Natural killer cell (primary cell): Measurements from ENCODE around the gene BUD31. TPM values are rescaled to one million over a fixed set of nuclear protein-coding genes. Genes with fewer than 3 reads are reported as not detected.

Experiments
- ATAC-seq, 3 donors: fragments of 150-1000 bp in 2 of 3; fragments of 200-7000 bp in 1 of 3; cut with Tn5 transposase; 1 replicate in 1 of 3; 2 replicates in 2 of 3; pipeline ENCODE4 v1.10.0; 2021; ENCODE audit warnings: mild to moderate bottlenecking in 2 of 3, moderate library complexity in 2 of 3
- DNase-seq, 2 donors: peaks; one replicate each; pipeline versions ENCODE4 v3.0.0 to v3.0.0-alpha.2; 2013 to 2021; ENCODE audit warnings: mixed read lengths in 1 of 2
- H3K27ac ChIP-seq: one replicate; pipeline ENCODE4 v1.5.1; 2013; ENCODE audit warnings: mild to moderate bottlenecking, low read length
- H3K27me3 ChIP-seq: one replicate; pipeline ENCODE4 v1.6.1; 2013; ENCODE audit warnings: low read length; ENCODE audit not compliant: control insufficient read depth, insufficient read depth
- H3K36me3 ChIP-seq: one replicate; pipeline ENCODE4 v1.6.1; 2013; ENCODE audit warnings: low read length; ENCODE audit not compliant: control insufficient read depth, insufficient read depth
- H3K4me1 ChIP-seq: one replicate; pipeline ENCODE4 v1.6.1; 2013; ENCODE audit warnings: low read length; ENCODE audit not compliant: control insufficient read depth, insufficient read depth
- H3K4me3 ChIP-seq: one replicate; pipeline ENCODE4 v1.5.1; 2013; ENCODE audit warnings: low read length
- H3K9me3 ChIP-seq: one replicate; pipeline ENCODE4 v1.6.1; 2013; ENCODE audit warnings: low read length; ENCODE audit not compliant: control insufficient read depth, insufficient read depth
- H3K27ac Mint-ChIP-seq, 2 donors: one replicate each; pipeline ENCODE4 v1.8.0; 2022; ENCODE audit warnings: mild to moderate bottlenecking in 2 of 2, mixed read lengths in 2 of 2, moderate library complexity in 1 of 2
- H3K27me3 Mint-ChIP-seq, 2 donors: one replicate each; pipeline ENCODE4 v1.8.0; 2022; ENCODE audit warnings: low read depth in 2 of 2, mixed read lengths in 2 of 2
- H3K36me3 Mint-ChIP-seq: one replicate; pipeline ENCODE4 v1.8.0; 2022; ENCODE audit warnings: mixed read lengths
- H3K4me1 Mint-ChIP-seq, 2 donors: one replicate each; pipeline ENCODE4 v1.8.0; 2022; ENCODE audit warnings: mixed read lengths in 2 of 2
- H3K4me3 Mint-ChIP-seq: one replicate; pipeline ENCODE4 v1.8.0; 2022; ENCODE audit warnings: mild to moderate bottlenecking, moderate library complexity, mixed read lengths
- H3K9me3 Mint-ChIP-seq, 2 donors: one replicate each; pipeline ENCODE4 v1.8.0; 2022; ENCODE audit warnings: mixed read lengths in 2 of 2
- CTCF ChIP-seq: fragments of 200-600 bp; IDR thresholded peaks from one replicate; pipeline ENCODE4 v1.8.0; 2022; ENCODE audit warnings: antibody characterized with exemption
- WGBS: methylation state at CpG from one replicate; pipeline ENCODE4 v1.1.7; 2013; ENCODE audit warnings: missing lambda C conversion rate; ENCODE audit not compliant: insufficient coverage; 5-methylcytosine and 5-hydroxymethylcytosine counted together
- intact Hi-C: fragments of 100-400 bp; cut with micrococcal nuclease; formaldehyde crosslinking; loops from one replicate; pipeline ENCODE4 v1.14.2; 2022
- total RNA-seq, 4 donors: library from RNA; stranded (reverse); fragments of 120-200 nt in 1 of 4; gene quantifications; one replicate each; pipeline versions ENCODE4 v1.2.3 to v1.2.4, GENCODE V29; 2013 to 2022

Gene BUD31
- total RNA-seq, 3 donors from 2014 or later (not counting 1 experiment from before 2014, with no cell fraction given), result 145 to 190 (median 187) TPM

GRCh38 chr7:99459087-99459486, 50.3 kb downstream of the BUD31 start:
- Mint-ChIP-seq H3K36me3 (no peaks in the 10 kb centered on the region), H3K9me3 (no peaks in the 10 kb centered on the region), H3K4me3 (no peak overlapping the region), H3K27me3 (no peaks in the 10 kb centered on the region), H3K27ac (peak overlapping the region in 1 of 2 donors; percentile 29), H3K4me1 (peaks cover 22 to 27% of the 10 kb centered on the region in 2 donors)
- TF ChIP-seq CTCF, result no peak
- Histone ChIP-seq H3K4me3 (no peak overlapping the region), H3K4me1 (no peaks in the 10 kb centered on the region), H3K27ac (no peak overlapping the region), H3K27me3 (no peaks in the 10 kb centered on the region), H3K9me3 (no peaks in the 10 kb centered on the region), H3K36me3 (peaks cover 43% of the 10 kb centered on the region)
- peak in 2 of 3 donors; percentile 47 to 70 for ATAC-seq
- peak in 1 of 2 donors; percentile 49 for DNase-seq
- WGBS, result 92% methylated on average over 8 of the region's 8 CpGs
- intact Hi-C loops, result loop anchor here (5.0 kb wide), 1 partner anchor 42 kb away; no protein-coding TSS in a partner anchor

- no peak for TF ChIP-seq CTCF
- intact Hi-C loops, result no loop called here
- Mint-ChIP-seq H3K27ac (peak overlapping the region in 1 of 2 donors; percentile 15), H3K4me1 (peaks cover 29 to 34% of the 10 kb centered on the region in 2 donors), H3K36me3 (no peaks in the 10 kb centered on the region), H3K27me3 (no peaks in the 10 kb centered on the region), H3K4me3 (no peak overlapping the region), H3K9me3 (no peaks in the 10 kb centered on the region)
- H3K4me3 ChIP-seq, result no peak overlapping the region
- DNase-seq, result no peak
- no peak for ATAC-seq
- H3K36me3 ChIP-seq, result peaks cover 38% of the 10 kb centered on the region
- H3K27ac ChIP-seq, result no peak overlapping the region
- 95% methylated on average over 11 of the region's 11 CpGs for WGBS
- no peaks in the 10 kb centered on the region for H3K27me3 ChIP-seq
- H3K4me1 ChIP-seq, result peaks cover 12% of the 10 kb centered on the region
- no peaks in the 10 kb centered on the region for H3K9me3 ChIP-seq
Measured at GRCh38 chr7:99460651-99461050, 51.9 kb downstream of the BUD31 start.

- 90% methylated on average over 2 of the region's 2 CpGs for WGBS
- no peak for DNase-seq
- no peak overlapping the region for H3K4me3 Mint-ChIP-seq
- H3K36me3 Mint-ChIP-seq, result no peaks in the 10 kb centered on the region
- no peak overlapping the region for H3K27ac Mint-ChIP-seq
- peaks cover 34 to 40% of the 10 kb centered on the region in 2 donors for H3K4me1 Mint-ChIP-seq
- no peaks in the 10 kb centered on the region for H3K27me3 Mint-ChIP-seq
- peaks cover 38% of the 10 kb centered on the region for H3K36me3 ChIP-seq
- TF ChIP-seq CTCF, result no peak
- no peaks in the 10 kb centered on the region for H3K9me3 Mint-ChIP-seq
- no peaks in the 10 kb centered on the region for H3K9me3 ChIP-seq
- intact Hi-C loops, result no loop called here
- H3K4me3 ChIP-seq, result no peak overlapping the region
- peaks cover 15% of the 10 kb centered on the region for H3K4me1 ChIP-seq
- H3K27me3 ChIP-seq, result no peaks in the 10 kb centered on the region
- H3K27ac ChIP-seq, result no peak overlapping the region
- ATAC-seq, result no peak
Measured at GRCh38 chr7:99461221-99461620, 52.5 kb downstream of the BUD31 start.

GRCh38 chr7:99465421-99465768, 56.6 kb downstream of the BUD31 start:
- Histone ChIP-seq H3K36me3 (peaks cover 16% of the 10 kb centered on the region), H3K4me3 (peak overlapping the region; percentile 78), H3K9me3 (no peaks in the 10 kb centered on the region), H3K4me1 (peaks cover 20% of the 10 kb centered on the region), H3K27me3 (no peaks in the 10 kb centered on the region), H3K27ac (peak overlapping the region; percentile 69)
- Mint-ChIP-seq H3K4me3 (peak overlapping the region; percentile 96), H3K27me3 (no peaks in the 10 kb centered on the region), H3K27ac (peak overlapping the region; percentile 91 to 98), H3K36me3 (no peaks in the 10 kb centered on the region), H3K9me3 (no peaks in the 10 kb centered on the region), H3K4me1 (peaks cover 22 to 33% of the 10 kb centered on the region in 2 donors)
- 11% methylated on average over 9 of the region's 9 CpGs for WGBS
- TF ChIP-seq CTCF, result no peak
- DNase-seq (no peak), ATAC-seq (peak in 1 of 3 donors; percentile 0)
- intact Hi-C loops, result no loop called here
